ENCODE data around the gene ZC3H13. TPM values are rescaled to one million over a fixed set of nuclear protein-coding genes. Genes with fewer than 3 reads are reported as not detected.

Gene ZC3H13
- total RNA-seq, 4 donors from 2014 or later, result 33.6 to 47.8 (median 36.4) TPM

- intact Hi-C loops (cut with DNase I), result no loop called here
- no peak overlapping the region for H3K27ac ChIP-seq (replicated peaks in 1 of 4)
- DNase-seq (ENCODE audit: extremely low spot score), result no peak
- H3K4me1 ChIP-seq, result no peaks in the 10 kb centered on the region
- peaks cover 8 to 42% (median 17%) of the 10 kb centered on the region in 4 donors for H3K36me3 ChIP-seq
- no peak for TF ChIP-seq POLR2AphosphoS5 (IDR thresholded peaks at IDR 0.05)
- TF ChIP-seq POLR2A (IDR thresholded peaks at IDR 0.05; ENCODE audit: low read depth), result no peak
- TF ChIP-seq EP300 (IDR thresholded peaks at IDR 0.05), result no peak
- no peak for TF ChIP-seq CTCF (IDR thresholded peaks at IDR 0.05)
- no peaks in the 10 kb centered on the region for H3K9me3 ChIP-seq
- no peaks in the 10 kb centered on the region for H3K27me3 ChIP-seq
- WGBS, result 92% methylated on average over 3 of the region's 3 CpGs
- no peak overlapping the region for H3K4me3 ChIP-seq
Observed at GRCh38 chr13:45953082-45953481, 99.5 kb downstream of the ZC3H13 start.

- intact Hi-C loops (cut with DNase I), result no loop called here
- WGBS, result 95% methylated on average over 3 of the region's 3 CpGs
- Histone ChIP-seq H3K4me1 (no peaks in the 10 kb centered on the region), H3K27me3 (no peaks in the 10 kb centered on the region), H3K27ac (replicated peaks in 1 of 4) (no peak overlapping the region), H3K4me3 (no peak overlapping the region), H3K36me3 (peaks cover 0 to 30% (median 8%) of the 10 kb centered on the region in 4 donors), H3K9me3 (no peaks in the 10 kb centered on the region)
- no peak for DNase-seq (ENCODE audit: extremely low spot score)
- TF ChIP-seq CTCF (IDR thresholded peaks at IDR 0.05), result no peak
- TF ChIP-seq POLR2A (IDR thresholded peaks at IDR 0.05; ENCODE audit: low read depth), result no peak
- TF ChIP-seq EP300 (IDR thresholded peaks at IDR 0.05), result no peak
- no peak for TF ChIP-seq POLR2AphosphoS5 (IDR thresholded peaks at IDR 0.05)
Observed at GRCh38 chr13:45951724-45952123, 100.8 kb downstream of the ZC3H13 start.

- Histone ChIP-seq H3K36me3 (peaks cover 0 to 24% (median 3%) of the 10 kb centered on the region in 4 donors), H3K4me1 (no peaks in the 10 kb centered on the region), H3K27me3 (no peaks in the 10 kb centered on the region), H3K4me3 (no peak overlapping the region), H3K9me3 (no peaks in the 10 kb centered on the region), H3K27ac (replicated peaks in 1 of 4) (no peak overlapping the region)
- TF ChIP-seq POLR2A (IDR thresholded peaks at IDR 0.05; ENCODE audit: low read depth) (no peak), EP300 (IDR thresholded peaks at IDR 0.05) (no peak), CTCF (IDR thresholded peaks at IDR 0.05) (no peak), POLR2AphosphoS5 (IDR thresholded peaks at IDR 0.05) (no peak)
- DNase-seq (ENCODE audit: extremely low spot score), result no peak
- intact Hi-C loops (cut with DNase I), result no loop called here
Observed at GRCh38 chr13:45951166-45951565, 101.4 kb downstream of the ZC3H13 start.

GRCh38 chr13:45950386-45951000 is 102.1 kb downstream of the ZC3H13 start:
- Histone ChIP-seq H3K27me3 (no peaks in the 10 kb centered on the region), H3K4me1 (no peaks in the 10 kb centered on the region), H3K4me3 (no peak overlapping the region), H3K36me3 (peaks cover 0 to 17% (median under 1%) of the 10 kb centered on the region in 4 donors), H3K27ac (replicated peaks in 1 of 4) (no peak overlapping the region), H3K9me3 (no peaks in the 10 kb centered on the region)
- intact Hi-C loops (cut with DNase I), result no loop called here
- no peak for DNase-seq (ENCODE audit: extremely low spot score)
- WGBS, result 70% methylated on average over 4 of the region's 4 CpGs
- TF ChIP-seq CTCF (IDR thresholded peaks at IDR 0.05) (no peak), POLR2AphosphoS5 (IDR thresholded peaks at IDR 0.05) (no peak), EP300 (IDR thresholded peaks at IDR 0.05) (no peak), POLR2A (IDR thresholded peaks at IDR 0.05; ENCODE audit: low read depth) (no peak)

GRCh38 chr13:45949161-45949560 is 103.4 kb downstream of the ZC3H13 start:
- no peak overlapping the region for H3K4me3 ChIP-seq
- H3K9me3 ChIP-seq, result no peaks in the 10 kb centered on the region
- no peak for DNase-seq (ENCODE audit: extremely low spot score)
- H3K36me3 ChIP-seq, result peaks cover 0 to 6% (median 0%) of the 10 kb centered on the region in 4 donors
- H3K4me1 ChIP-seq, result no peaks in the 10 kb centered on the region
- 77% methylated on average over 1 of the region's 1 CpG for WGBS
- TF ChIP-seq POLR2AphosphoS5 (IDR thresholded peaks at IDR 0.05) (no peak), POLR2A (IDR thresholded peaks at IDR 0.05; ENCODE audit: low read depth) (no peak), CTCF (IDR thresholded peaks at IDR 0.05) (no peak), EP300 (IDR thresholded peaks at IDR 0.05) (no peak)
- no peaks in the 10 kb centered on the region for H3K27me3 ChIP-seq
- H3K27ac ChIP-seq (replicated peaks in 1 of 4), result no peak overlapping the region
- intact Hi-C loops (cut with DNase I), result no loop called here

Measured in esophagus muscularis mucosa (tissue), 4 donors.